Glutamatergic neuron (in vitro differentiated cells): ENCODE results near the gene BORCS6. TPM values are rescaled to one million over a fixed set of nuclear protein-coding genes. Genes with fewer than 3 reads are reported as not detected.

ENCODE experiments used
- DNase-seq: peaks from one replicate; pipeline ENCODE4 v3.0.0; 2022
- H3K27ac Mint-ChIP-seq: one replicate; pipeline ENCODE4 v1.8.0; 2020; ENCODE audit warnings: mild to moderate bottlenecking, mixed read lengths, inconsistent platforms; ENCODE audit not compliant: unreplicated experiment
- H3K27me3 Mint-ChIP-seq: one replicate; pipeline ENCODE4 v1.8.0; 2020; ENCODE audit warnings: mild to moderate bottlenecking, moderate library complexity, mixed read lengths, inconsistent platforms; ENCODE audit not compliant: unreplicated experiment
- H3K36me3 Mint-ChIP-seq: one replicate; pipeline ENCODE4 v1.8.0; 2020; ENCODE audit warnings: mild to moderate bottlenecking, mixed read lengths, inconsistent platforms; ENCODE audit not compliant: unreplicated experiment
- H3K4me1 Mint-ChIP-seq: one replicate; pipeline ENCODE4 v1.8.0; 2020; ENCODE audit warnings: mild to moderate bottlenecking, low read depth, mixed read lengths, inconsistent platforms; ENCODE audit not compliant: unreplicated experiment
- H3K4me3 Mint-ChIP-seq: one replicate; pipeline ENCODE4 v1.8.0; 2020; ENCODE audit warnings: mild to moderate bottlenecking, mixed read lengths, inconsistent platforms; ENCODE audit not compliant: unreplicated experiment
- H3K9me3 Mint-ChIP-seq: one replicate; pipeline ENCODE4 v1.8.0; 2020; ENCODE audit warnings: mild to moderate bottlenecking, moderate library complexity, mixed read lengths, inconsistent platforms; ENCODE audit not compliant: unreplicated experiment
- CTCF ChIP-seq: fragments of 200-600 bp; sonication (generic); IDR thresholded peaks from one replicate; pipeline ENCODE4 v1.5.0; 2021; ENCODE audit not compliant: partially characterized antibody, unreplicated experiment
- total RNA-seq: library from RNA; stranded (reverse); fragmentation: NEBNext Ultra II Directional; extraction: Animal tissue kit (Norgen Biotek cat#: 25700); gene quantifications from one replicate; pipeline ENCODE4 v1.2.1, GENCODE V29; 2021; ENCODE audit not compliant: unreplicated experiment

The BORCS6 gene
- total RNA-seq, 1 donor from 2014 or later: 14.2 TPM

GRCh38 chr17:8151120-8151640 is 38.8 kb downstream of the BORCS6 start:
- H3K27ac Mint-ChIP-seq: peak overlapping the region; percentile 73
- peaks cover 21% of the 10 kb centered on the region for H3K9me3 Mint-ChIP-seq
- peaks cover 20% of the 10 kb centered on the region for H3K4me1 Mint-ChIP-seq
- H3K4me3 Mint-ChIP-seq: no peak overlapping the region
- H3K27me3 Mint-ChIP-seq: peaks cover 14% of the 10 kb centered on the region
- no peak for TF ChIP-seq CTCF
- H3K36me3 Mint-ChIP-seq: no peaks in the 10 kb centered on the region
- DNase-seq: peak; percentile 82

GRCh38 chr17:8150194-8151119 is 39.5 kb downstream of the BORCS6 start:
- peaks cover 21% of the 10 kb centered on the region for H3K9me3 Mint-ChIP-seq
- peaks cover 19% of the 10 kb centered on the region for H3K4me1 Mint-ChIP-seq
- no peak for TF ChIP-seq CTCF
- no peak for DNase-seq
- peaks cover 13% of the 10 kb centered on the region for H3K27me3 Mint-ChIP-seq
- no peak overlapping the region for H3K27ac Mint-ChIP-seq
- H3K4me3 Mint-ChIP-seq: no peak overlapping the region
- H3K36me3 Mint-ChIP-seq: no peaks in the 10 kb centered on the region

GRCh38 chr17:8149419-8150193 is 40.4 kb downstream of the BORCS6 start:
- no peak for TF ChIP-seq CTCF
- no peak for DNase-seq
- Mint-ChIP-seq H3K27ac (no peak overlapping the region), H3K4me1 (peaks cover 13% of the 10 kb centered on the region), H3K9me3 (peaks cover 21% of the 10 kb centered on the region), H3K36me3 (no peaks in the 10 kb centered on the region), H3K4me3 (no peak overlapping the region), H3K27me3 (peaks cover 11% of the 10 kb centered on the region)

- Mint-ChIP-seq H3K4me3 (no peak overlapping the region), H3K9me3 (peaks cover 20% of the 10 kb centered on the region), H3K27me3 (peaks cover 7% of the 10 kb centered on the region), H3K36me3 (no peaks in the 10 kb centered on the region), H3K27ac (no peak overlapping the region), H3K4me1 (peaks cover 7% of the 10 kb centered on the region)
- DNase-seq: no peak
- no peak for TF ChIP-seq CTCF
Measured at GRCh38 chr17:8148560-8148959, 41.4 kb downstream of the BORCS6 start.
